MCF 10A (cell line): ENCODE results near the gene P2RY10. TPM values are rescaled to one million over a fixed set of nuclear protein-coding genes. Genes with fewer than 3 reads are reported as not detected.

ENCODE experiments used
- BruUV-seq: library from RNA; stranded (reverse); fragments of 400-500 nt; replicated peaks from 2 replicates; lab custom pipeline; 2021; lab: Mats Ljungman, UMichigan
- CTCF ChIA-PET: fragments of 300-600 bp; sonication (Branson Sonifier 250); formaldehyde crosslinking; extraction: SDS; loops from one replicate; lab custom pipeline; 2021; ENCODE audit warnings: antibody characterized with exemption, inconsistent platforms; lab: Yijun Ruan, JAX
- POLR2A ChIA-PET: fragments of 300-600, 350-650 bp; sonication (Branson Sonifier 250); formaldehyde crosslinking; extraction: SDS; loops from one replicate; lab custom pipeline; 2020; ENCODE audit warnings: antibody characterized with exemption, inconsistent platforms; lab: Yijun Ruan, JAX
- DNase-seq: peaks from one replicate; pipeline ENCODE4 v3.0.0-alpha.2; 2018; ENCODE audit not compliant: unreplicated experiment
- H3K27ac Mint-ChIP-seq: one replicate; pipeline ENCODE4 v1.8.0; 2022; ENCODE audit warnings: mild to moderate bottlenecking, low read depth, mixed read lengths; ENCODE audit not compliant: unreplicated experiment
- H3K27me3 Mint-ChIP-seq: one replicate; pipeline ENCODE4 v1.8.0; 2022; ENCODE audit warnings: mixed read lengths; ENCODE audit not compliant: insufficient read depth, unreplicated experiment
- H3K36me3 Mint-ChIP-seq: one replicate; pipeline ENCODE4 v1.8.0; 2022; ENCODE audit warnings: mild to moderate bottlenecking, moderate library complexity, mixed read lengths; ENCODE audit not compliant: insufficient read depth, unreplicated experiment
- H3K4me1 Mint-ChIP-seq: one replicate; pipeline ENCODE4 v1.8.0; 2022; ENCODE audit warnings: mixed read lengths; ENCODE audit not compliant: insufficient read depth, unreplicated experiment
- H3K4me3 Mint-ChIP-seq: one replicate; pipeline ENCODE4 v1.8.0; 2022; ENCODE audit warnings: mild to moderate bottlenecking, moderate library complexity, mixed read lengths; ENCODE audit not compliant: unreplicated experiment
- H3K9me3 Mint-ChIP-seq: one replicate; pipeline ENCODE4 v1.8.0; 2022; ENCODE audit warnings: mixed read lengths; ENCODE audit not compliant: unreplicated experiment
- CTCF ChIP-seq: fragments of 200-600 bp; IDR thresholded peaks from one replicate; pipeline ENCODE4 v1.8.0; 2022; ENCODE audit warnings: antibody characterized with exemption, mild to moderate bottlenecking; ENCODE audit not compliant: unreplicated experiment
- intact Hi-C: fragments of 100-400 bp; cut with micrococcal nuclease; formaldehyde crosslinking; loops from 2 replicates; pipeline ENCODE4 v1.14.1; 2022
- total RNA-seq: library from RNA; stranded (reverse); gene quantifications from 2 replicates; pipeline ENCODE4 v1.2.3, GENCODE V29; 2022

P2RY10 gene
- total RNA-seq, 1 experiment from 2014 or later: not detected

GRCh38 chrX:78957049-78957767 lies 12.0 kb downstream of the P2RY10 start:
- CTCF ChIA-PET: interaction anchor here (0.7 to 0.9 kb wide), 2 partner anchors 15 to 178 kb away, joined by 3 to 4 read pairs; no protein-coding TSS in a partner anchor
- H3K27ac Mint-ChIP-seq: no peak overlapping the region
- POLR2A ChIA-PET: no interaction called here
- H3K27me3 Mint-ChIP-seq: no peaks in the 10 kb centered on the region
- H3K9me3 Mint-ChIP-seq: peaks cover 39% of the 10 kb centered on the region
- BruUV-seq: no TSS peak
- H3K4me3 Mint-ChIP-seq: no peak overlapping the region
- TF ChIP-seq CTCF: no peak
- H3K36me3 Mint-ChIP-seq: no peaks in the 10 kb centered on the region
- no peaks in the 10 kb centered on the region for H3K4me1 Mint-ChIP-seq
- intact Hi-C loops: no loop called here
- no peak for DNase-seq

GRCh38 chrX:78957768-78958130 lies 12.6 kb downstream of the P2RY10 start:
- BruUV-seq: no TSS peak
- intact Hi-C loops: no loop called here

GRCh38 chrX:78958419-78959116 lies 13.4 kb downstream of the P2RY10 start:
- no peak for DNase-seq
- H3K27ac Mint-ChIP-seq: no peak overlapping the region
- CTCF ChIA-PET: no interaction called here

More at GRCh38 chrX:78957768-78958130, 12.6 kb downstream of the P2RY10 start:
- H3K27me3 Mint-ChIP-seq: no peaks in the 10 kb centered on the region
- H3K27ac Mint-ChIP-seq: no peak overlapping the region
- no peak overlapping the region for H3K4me3 Mint-ChIP-seq
- POLR2A ChIA-PET: no interaction called here
- CTCF ChIA-PET: interaction anchor here (0.9 kb wide), 1 partner anchor 15 kb away, joined by 4 read pairs; no protein-coding TSS in a partner anchor
- no peak for TF ChIP-seq CTCF
- no peaks in the 10 kb centered on the region for H3K4me1 Mint-ChIP-seq
- no peaks in the 10 kb centered on the region for H3K36me3 Mint-ChIP-seq
- DNase-seq: no peak
- H3K9me3 Mint-ChIP-seq: peaks cover 34% of the 10 kb centered on the region

More at GRCh38 chrX:78958419-78959116, 13.4 kb downstream of the P2RY10 start:
- no peak overlapping the region for H3K4me3 Mint-ChIP-seq
- TF ChIP-seq CTCF: no peak
- H3K9me3 Mint-ChIP-seq: peaks cover 30% of the 10 kb centered on the region
- H3K4me1 Mint-ChIP-seq: no peaks in the 10 kb centered on the region
- POLR2A ChIA-PET: no interaction called here
- H3K27me3 Mint-ChIP-seq: no peaks in the 10 kb centered on the region
- no peaks in the 10 kb centered on the region for H3K36me3 Mint-ChIP-seq
- no TSS peak for BruUV-seq
- intact Hi-C loops: no loop called here
